Mononuclear cell (primary cell): ENCODE measurements around the gene LRCH3. TPM values are rescaled to one million over a fixed set of nuclear protein-coding genes. Genes with fewer than 3 reads are reported as not detected.

ENCODE experiments used
- H3K27me3 ChIP-seq: 2 replicates; pipeline ENCODE4 v1.6.0; 2011; ENCODE audit warnings: low read length, control low read depth; ENCODE audit not compliant: insufficient read depth
- H3K4me1 ChIP-seq: 2 replicates; pipeline ENCODE4 v1.5.1; 2011; ENCODE audit warnings: mild to moderate bottlenecking, low read length, control low read depth; ENCODE audit not compliant: insufficient read depth
- H3K4me3 ChIP-seq: 2 replicates; pipeline ENCODE4 v1.5.1; 2011; ENCODE audit warnings: mild to moderate bottlenecking, low read length, moderate library complexity
- H3K9me3 ChIP-seq: 2 replicates; pipeline ENCODE4 v1.5.1; 2011; ENCODE audit warnings: low read depth, mild to moderate bottlenecking, control low read depth, low read length
- total RNA-seq: library from RNA; depleted of rRNA; stranded (reverse); fragments of >200 nt; gene quantifications from one replicate; pipeline ENCODE4 v1.2.3, GENCODE V29; 2012

The LRCH3 gene
- total RNA-seq, 1 donor, result 51.3 TPM

DNA sequence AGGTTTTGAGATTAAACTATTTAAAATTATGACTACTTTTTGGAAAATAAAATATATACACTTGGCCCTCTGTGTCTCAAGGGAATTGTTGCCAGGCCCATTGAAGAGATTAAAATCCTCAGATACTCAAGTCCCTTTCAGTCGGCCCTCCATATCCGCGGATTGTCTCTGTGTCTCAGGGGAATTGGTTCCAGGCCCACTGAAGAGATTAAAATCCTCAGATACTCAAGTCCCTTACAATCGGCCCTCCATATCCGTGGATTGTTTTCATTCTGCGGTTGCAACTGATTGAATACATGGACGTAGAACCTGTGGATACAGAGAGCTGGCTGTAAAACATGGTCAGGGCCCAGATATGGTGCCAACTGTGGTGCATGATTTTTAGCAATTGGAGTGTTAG, 15.7 kb upstream of the LRCH3 start:
- Histone ChIP-seq H3K9me3 (no peaks in the 10 kb centered on the region), H3K4me3 (no peak overlapping the region), H3K4me1 (no peaks in the 10 kb centered on the region), H3K27me3 (no peaks in the 10 kb centered on the region)

- Histone ChIP-seq H3K4me1 (no peaks in the 10 kb centered on the region), H3K4me3 (no peak overlapping the region), H3K9me3 (no peaks in the 10 kb centered on the region), H3K27me3 (no peaks in the 10 kb centered on the region)
These were observed 8.8 kb upstream of the LRCH3 start for GRCh38 chr3:197782230-197782629.

- Histone ChIP-seq H3K9me3 (no peaks in the 10 kb centered on the region), H3K4me3 (no peak overlapping the region), H3K4me1 (no peaks in the 10 kb centered on the region), H3K27me3 (no peaks in the 10 kb centered on the region)
These were observed 7.0 kb upstream of the LRCH3 start for GRCh38 chr3:197784019-197784585.

DNA sequence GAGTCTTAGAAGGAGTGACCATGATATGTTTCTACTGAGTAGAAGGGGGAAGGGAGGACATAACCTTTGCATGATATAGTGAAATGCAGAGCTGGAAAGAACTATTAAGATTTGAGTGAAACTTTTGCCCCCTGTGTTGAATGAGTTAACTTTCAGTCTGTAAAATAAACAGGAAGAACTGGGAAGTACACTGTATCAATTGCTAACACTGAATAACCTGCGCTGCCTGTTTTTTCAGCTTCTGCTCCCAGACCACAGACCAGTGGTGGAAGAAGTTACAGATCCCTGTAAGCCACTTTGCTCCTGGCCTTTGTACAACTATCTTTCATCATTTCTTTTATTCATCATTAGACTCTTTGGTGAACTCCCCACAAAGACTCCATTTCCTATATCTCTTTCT, 3.6 kb upstream of the LRCH3 start:
- H3K27me3 ChIP-seq, result no peaks in the 10 kb centered on the region
- H3K9me3 ChIP-seq, result no peaks in the 10 kb centered on the region
- H3K4me1 ChIP-seq, result peaks cover 11% of the 10 kb centered on the region
- H3K4me3 ChIP-seq, result no peak overlapping the region

DNA sequence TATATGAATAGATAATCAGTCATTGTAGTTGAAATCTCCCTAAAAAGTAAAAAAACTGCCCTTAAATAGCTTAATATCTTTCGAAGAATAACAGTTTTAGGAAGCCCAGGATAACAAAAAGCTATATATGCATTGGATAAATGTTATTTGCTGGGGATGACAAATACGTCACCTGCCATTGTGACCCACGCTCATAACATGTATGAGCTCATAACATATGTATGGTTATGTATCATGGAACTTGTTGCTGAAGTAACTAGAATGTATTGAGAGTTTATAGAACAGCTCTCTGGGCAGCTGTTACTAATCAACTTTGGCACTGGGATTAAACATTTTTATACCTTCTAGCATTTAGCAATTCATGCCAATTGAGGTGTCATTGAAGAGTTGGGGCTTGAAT, 1.7 kb upstream of the LRCH3 start:
- Histone ChIP-seq H3K27me3 (no peaks in the 10 kb centered on the region), H3K9me3 (no peaks in the 10 kb centered on the region), H3K4me1 (peaks cover 22% of the 10 kb centered on the region), H3K4me3 (no peak overlapping the region)

DNA sequence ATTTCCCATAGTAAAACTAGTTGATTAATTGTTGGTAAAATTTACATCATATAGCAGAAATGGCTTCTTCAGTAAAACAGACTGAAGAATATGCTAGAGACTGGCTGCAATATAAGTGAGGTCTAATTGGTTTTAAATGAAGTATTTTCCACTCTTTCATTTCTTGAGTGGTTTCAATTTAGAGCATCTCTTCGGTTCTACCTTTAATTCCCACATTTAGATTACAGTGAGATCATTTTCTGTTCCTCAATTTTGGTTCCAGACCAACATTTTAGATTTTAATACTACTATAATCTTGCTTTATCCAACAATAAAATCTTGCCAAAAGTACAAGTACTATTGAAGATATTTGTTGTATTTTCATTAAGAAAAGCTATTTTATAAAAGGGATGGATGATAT, 1.0 kb upstream of the LRCH3 start:
- H3K9me3 ChIP-seq, result no peaks in the 10 kb centered on the region

GRCh38 chr3:197791892-197792647, 1.0 kb downstream of the LRCH3 start:
- Histone ChIP-seq H3K9me3 (no peaks in the 10 kb centered on the region), H3K4me1 (peaks cover 32% of the 10 kb centered on the region), H3K27me3 (no peaks in the 10 kb centered on the region), H3K4me3 (peak overlapping the region; percentile 74)

More for the DNA sequence above, 1.0 kb upstream of the LRCH3 start:
- peaks cover 28% of the 10 kb centered on the region for H3K4me1 ChIP-seq
- H3K4me3 ChIP-seq, result no peak overlapping the region
- H3K27me3 ChIP-seq, result no peaks in the 10 kb centered on the region

DNA sequence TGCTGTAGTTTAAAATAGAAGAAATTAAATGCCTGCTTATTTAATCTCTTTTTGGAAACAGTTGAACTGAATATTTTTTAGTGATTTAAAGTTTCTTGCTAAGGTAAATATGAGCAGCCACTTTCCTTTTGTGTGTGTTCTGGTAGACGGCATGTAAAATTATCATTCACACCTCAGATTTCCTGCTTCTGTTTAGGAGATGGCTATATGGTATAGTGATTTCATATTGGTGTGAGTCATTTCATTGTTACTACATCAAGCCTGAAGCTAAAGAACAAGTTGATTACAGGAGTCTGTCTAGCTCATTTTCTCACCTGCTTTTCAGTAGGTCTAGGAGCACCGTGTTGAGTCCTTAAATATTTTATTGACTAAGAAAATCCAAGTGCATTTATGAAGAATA, 2.2 kb downstream of the LRCH3 start:
- peaks cover 40% of the 10 kb centered on the region for H3K4me1 ChIP-seq
- H3K9me3 ChIP-seq, result no peaks in the 10 kb centered on the region
- H3K27me3 ChIP-seq, result no peaks in the 10 kb centered on the region
- H3K4me3 ChIP-seq, result no peak overlapping the region

GRCh38 chr3:197794115-197794514, 3.1 kb downstream of the LRCH3 start:
- H3K9me3 ChIP-seq, result no peaks in the 10 kb centered on the region
- no peaks in the 10 kb centered on the region for H3K27me3 ChIP-seq
- peaks cover 46% of the 10 kb centered on the region for H3K4me1 ChIP-seq
- no peak overlapping the region for H3K4me3 ChIP-seq

- H3K4me1 ChIP-seq, result peaks cover 46% of the 10 kb centered on the region
- no peaks in the 10 kb centered on the region for H3K27me3 ChIP-seq
- H3K4me3 ChIP-seq, result no peak overlapping the region
- no peaks in the 10 kb centered on the region for H3K9me3 ChIP-seq
These were observed 4.1 kb downstream of the LRCH3 start for GRCh38 chr3:197795200-197795599.

- no peak overlapping the region for H3K4me3 ChIP-seq
- peaks cover 41% of the 10 kb centered on the region for H3K4me1 ChIP-seq
- H3K9me3 ChIP-seq, result no peaks in the 10 kb centered on the region
- no peaks in the 10 kb centered on the region for H3K27me3 ChIP-seq
These were observed 5.0 kb downstream of the LRCH3 start for GRCh38 chr3:197796087-197796486.

GRCh38 chr3:197798863-197799262, 7.8 kb downstream of the LRCH3 start:
- no peaks in the 10 kb centered on the region for H3K27me3 ChIP-seq
- peaks cover 42% of the 10 kb centered on the region for H3K4me1 ChIP-seq
- H3K9me3 ChIP-seq, result no peaks in the 10 kb centered on the region
- no peak overlapping the region for H3K4me3 ChIP-seq

DNA sequence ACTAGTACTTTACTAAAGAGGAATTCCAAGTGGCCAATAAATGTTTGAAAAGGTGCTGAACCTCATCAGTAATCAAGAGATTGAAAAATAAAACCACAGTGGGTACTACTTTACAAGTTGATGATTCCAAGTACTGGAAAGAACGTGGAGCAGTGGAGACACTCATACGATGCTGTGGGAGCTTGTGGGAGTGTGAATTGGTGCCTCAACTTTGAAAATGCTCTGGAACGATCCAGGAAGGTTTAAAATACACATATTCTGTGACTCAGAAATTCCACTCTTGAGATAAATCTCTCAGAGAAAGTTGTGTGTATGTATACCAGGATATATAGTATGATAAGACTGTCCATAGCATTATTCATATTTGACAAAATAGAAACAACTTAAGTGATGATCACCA, 9.3 kb downstream of the LRCH3 start:
- Histone ChIP-seq H3K27me3 (no peaks in the 10 kb centered on the region), H3K4me1 (peaks cover 30% of the 10 kb centered on the region), H3K9me3 (no peaks in the 10 kb centered on the region), H3K4me3 (no peak overlapping the region)

- H3K27me3 ChIP-seq, result no peaks in the 10 kb centered on the region
- H3K4me1 ChIP-seq, result peaks cover 30% of the 10 kb centered on the region
- H3K9me3 ChIP-seq, result no peaks in the 10 kb centered on the region
- H3K4me3 ChIP-seq, result no peak overlapping the region
These were observed 11.1 kb downstream of the LRCH3 start for GRCh38 chr3:197801891-197802778.

DNA sequence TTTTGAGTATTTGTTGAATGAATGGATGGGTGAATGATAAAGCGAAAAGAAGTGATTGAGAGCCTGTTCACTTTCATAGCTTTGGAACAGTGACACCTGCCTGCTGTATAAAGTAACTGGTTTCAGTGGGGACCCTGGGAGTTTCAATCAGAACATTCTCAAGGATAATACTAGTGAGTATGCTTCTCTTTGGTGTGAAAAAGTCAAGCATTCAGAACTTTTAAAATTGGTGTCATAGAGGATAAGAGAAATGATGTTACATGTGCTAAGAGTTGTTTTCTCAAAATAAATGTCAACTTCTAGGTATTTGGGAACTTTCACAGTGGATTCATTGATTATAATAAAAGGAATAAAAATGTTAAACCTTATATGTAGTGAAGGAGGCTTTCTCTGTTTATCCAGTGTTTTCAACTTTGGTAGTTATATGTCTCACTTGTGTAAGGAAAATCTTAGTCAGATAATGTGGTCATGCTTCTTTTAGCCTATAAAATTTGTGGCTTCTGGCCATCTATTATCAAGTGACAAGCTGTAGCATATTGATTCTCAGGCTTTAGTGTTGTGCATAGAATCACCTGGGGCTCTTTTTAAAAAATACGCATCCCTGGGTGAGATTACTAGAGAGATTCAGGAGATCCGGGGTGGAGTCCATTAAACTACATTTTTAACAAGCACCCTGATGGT, 11.9 kb downstream of the LRCH3 start:
- Histone ChIP-seq H3K27me3 (no peaks in the 10 kb centered on the region), H3K4me3 (no peak overlapping the region), H3K9me3 (no peaks in the 10 kb centered on the region), H3K4me1 (peaks cover 25% of the 10 kb centered on the region)
